BLaER1 treated with 17β-estradiol and CSF1 and Interleukin-3, amounts not matched to agents 10 nM and 100 nM (cell line): Measurements from ENCODE around the gene CTNNA3.

Experiments
- H3K27ac ChIP-seq, 11 experiments: shearing (Covaris generic); formaldehyde crosslinking; 2 replicates each; pipeline ENCODE4 v1.8.1; 2022
- H3K27me3 ChIP-seq, 11 experiments: shearing (Covaris generic); formaldehyde crosslinking; 2 replicates each; pipeline ENCODE4 v1.8.1; 2022
- H3K36me3 ChIP-seq, 11 experiments: shearing (Covaris generic); formaldehyde crosslinking; 2 replicates each; pipeline ENCODE4 v1.8.1; 2022
- H3K4me1 ChIP-seq, 10 experiments: shearing (Covaris generic); formaldehyde crosslinking; 2 replicates each; pipeline ENCODE4 v1.8.1; 2022
- H3K4me2 ChIP-seq, 11 experiments: shearing (Covaris generic); formaldehyde crosslinking; 2 replicates each; pipeline ENCODE4 v1.8.1; 2022
- H3K4me3 ChIP-seq, 10 experiments: shearing (Covaris generic); formaldehyde crosslinking; 2 replicates each; pipeline ENCODE4 v1.8.1; 2022
- H3K9ac ChIP-seq, 11 experiments: shearing (Covaris generic); formaldehyde crosslinking; 2 replicates each; pipeline ENCODE4 v1.8.1; 2022
- H3K9me3 ChIP-seq, 11 experiments: shearing (Covaris generic); formaldehyde crosslinking; replicated peaks in 1 of 11; 2 replicates each; pipeline ENCODE4 v1.8.1; 2022
- H4K20me1 ChIP-seq, 11 experiments: shearing (Covaris generic); formaldehyde crosslinking; 2 replicates each; pipeline ENCODE4 v1.8.1; 2022
- Cebpa-rat ChIP-seq, 11 experiments: shearing (Covaris generic); IDR thresholded peaks; 2 replicates each; pipeline ENCODE4 v1.8.1; 2022

CTNNA3 gene

DNA sequence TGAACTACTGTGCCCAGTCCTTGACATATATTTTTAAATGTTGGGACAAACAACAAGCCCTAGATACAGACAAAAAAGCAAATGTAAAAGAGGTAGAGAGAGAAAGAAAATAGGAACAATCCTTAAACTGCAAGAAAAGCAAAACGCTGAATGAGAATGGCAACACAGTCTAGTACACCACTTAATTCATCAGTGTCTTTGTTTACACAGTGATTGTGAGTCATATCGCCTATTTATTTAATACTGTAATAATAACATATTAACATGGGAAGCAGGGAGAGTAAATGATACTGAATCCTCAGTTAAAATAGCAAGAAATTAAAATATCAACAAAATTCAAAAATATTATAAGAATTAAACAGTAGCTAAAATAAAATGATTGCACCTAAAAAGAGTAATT lies 780.0 kb downstream of the CTNNA3 start:
- no peak overlapping the region for H3K27ac ChIP-seq
- H3K4me1 ChIP-seq = no peaks in the 10 kb centered on the region
- TF ChIP-seq Cebpa-rat (IDR thresholded peaks at IDR 0.05) = no peak
- no peaks in the 10 kb centered on the region for H3K9me3 ChIP-seq
- no peak overlapping the region for H3K4me2 ChIP-seq
- no peaks in the 10 kb centered on the region for H4K20me1 ChIP-seq
- H3K27me3 ChIP-seq = no peaks in the 10 kb centered on the region
- H3K36me3 ChIP-seq = no peaks in the 10 kb centered on the region
- H3K4me3 ChIP-seq = no peak overlapping the region
- no peak overlapping the region for H3K9ac ChIP-seq

DNA sequence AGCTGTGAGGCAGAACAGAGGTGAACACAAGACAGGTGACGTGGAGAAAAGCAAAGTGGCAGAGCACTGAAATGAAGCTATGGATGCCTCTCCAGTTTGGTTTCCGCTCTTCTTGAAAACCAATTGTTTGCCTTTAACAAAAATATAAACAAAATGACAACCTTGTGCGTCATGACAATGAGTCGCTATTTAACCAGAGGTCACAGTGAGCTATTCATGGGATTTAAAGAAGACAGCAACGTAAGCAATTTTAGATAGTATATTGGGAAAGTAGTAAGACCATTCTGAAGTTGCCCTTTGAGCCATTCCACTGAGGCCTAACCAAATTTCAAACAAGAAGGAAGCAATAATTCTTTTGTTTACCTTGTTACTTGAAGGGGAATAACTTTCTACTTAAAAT lies 785.3 kb downstream of the CTNNA3 start:
- TF ChIP-seq Cebpa-rat (IDR thresholded peaks at IDR 0.05) = no peak
- Histone ChIP-seq H3K27ac (no peak overlapping the region), H3K36me3 (no peaks in the 10 kb centered on the region), H4K20me1 (no peaks in the 10 kb centered on the region), H3K4me2 (no peak overlapping the region), H3K4me3 (no peak overlapping the region), H3K9me3 (no peaks in the 10 kb centered on the region), H3K4me1 (no peaks in the 10 kb centered on the region), H3K27me3 (no peaks in the 10 kb centered on the region), H3K9ac (no peak overlapping the region)

GRCh38 chr10:66892871-66893270 lies 803.1 kb downstream of the CTNNA3 start:
- Histone ChIP-seq H4K20me1 (no peaks in the 10 kb centered on the region), H3K4me2 (no peak overlapping the region), H3K9me3 (peaks cover 0 to 3% (median 2%) of the 10 kb centered on the region in 11 experiments; a peak in 8 of 22 replicates), H3K9ac (no peak overlapping the region), H3K27ac (no peak overlapping the region), H3K4me1 (peaks cover 0 to 1% (median 0%) of the 10 kb centered on the region in 10 experiments; a peak in 1 of 20 replicates), H3K4me3 (no peak overlapping the region), H3K27me3 (no peaks in the 10 kb centered on the region), H3K36me3 (no peaks in the 10 kb centered on the region)
- no peak for TF ChIP-seq Cebpa-rat (IDR thresholded peaks at IDR 0.05)

DNA sequence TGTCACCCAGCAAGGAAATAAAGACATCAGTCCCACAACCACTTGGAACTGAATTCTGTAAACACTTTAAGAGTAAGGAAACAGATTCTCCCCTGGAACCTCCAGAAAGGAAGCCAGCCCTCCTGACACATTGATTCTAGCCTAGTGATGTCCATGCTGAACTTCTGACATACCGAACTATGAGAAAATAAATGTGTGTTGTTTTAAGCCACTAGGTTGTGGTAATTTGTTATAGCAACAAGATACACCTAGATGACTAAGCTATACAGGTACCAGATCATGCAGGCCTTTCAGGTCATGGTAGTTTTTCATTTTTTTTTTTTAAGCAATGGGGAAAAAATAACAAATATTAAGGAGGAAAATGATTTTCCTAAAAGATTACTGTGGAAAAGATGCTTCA lies 807.8 kb downstream of the CTNNA3 start:
- peaks cover 0 to 4% (median 0%) of the 10 kb centered on the region in 10 experiments; a peak in 2 of 20 replicates for H3K4me1 ChIP-seq
- no peaks in the 10 kb centered on the region for H3K27me3 ChIP-seq
- TF ChIP-seq Cebpa-rat (IDR thresholded peaks at IDR 0.05) = no peak
- H4K20me1 ChIP-seq = no peaks in the 10 kb centered on the region
- no peak overlapping the region for H3K4me2 ChIP-seq
- H3K9ac ChIP-seq = no peak overlapping the region
- H3K27ac ChIP-seq = no peak overlapping the region
- H3K9me3 ChIP-seq = no peaks in the 10 kb centered on the region
- no peak overlapping the region for H3K4me3 ChIP-seq
- no peaks in the 10 kb centered on the region for H3K36me3 ChIP-seq

DNA sequence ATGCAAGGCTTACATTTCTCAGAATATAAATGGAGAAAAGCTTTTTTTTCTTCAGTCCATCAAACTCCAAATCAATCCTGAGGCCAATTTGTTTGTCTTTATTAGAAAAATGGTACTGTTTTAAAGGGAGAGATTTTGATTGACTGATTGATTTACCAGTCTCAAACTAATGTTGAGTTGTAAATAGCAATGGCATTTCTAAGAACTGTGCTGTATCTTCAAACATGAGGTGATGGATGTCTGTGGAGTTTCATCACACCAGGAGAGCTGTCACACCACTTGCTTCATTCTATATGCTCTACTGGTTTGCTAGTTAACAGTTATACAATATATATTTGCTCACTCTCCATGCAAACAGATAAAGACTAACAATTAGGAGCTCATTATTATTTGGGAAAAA lies 809.1 kb downstream of the CTNNA3 start:
- Histone ChIP-seq H3K4me2 (no peak overlapping the region), H3K4me3 (no peak overlapping the region), H3K9me3 (no peaks in the 10 kb centered on the region), H3K4me1 (peaks cover 0 to 4% (median 0%) of the 10 kb centered on the region in 10 experiments; a peak in 2 of 20 replicates), H3K9ac (no peak overlapping the region), H3K27ac (no peak overlapping the region), H3K27me3 (no peaks in the 10 kb centered on the region), H3K36me3 (no peaks in the 10 kb centered on the region), H4K20me1 (no peaks in the 10 kb centered on the region)
- no peak for TF ChIP-seq Cebpa-rat (IDR thresholded peaks at IDR 0.05)

GRCh38 chr10:66882271-66882670 lies 813.7 kb downstream of the CTNNA3 start:
- Histone ChIP-seq H3K4me1 (no peaks in the 10 kb centered on the region), H3K27me3 (no peaks in the 10 kb centered on the region), H3K9me3 (no peaks in the 10 kb centered on the region), H3K4me3 (no peak overlapping the region), H3K9ac (no peak overlapping the region), H3K36me3 (no peaks in the 10 kb centered on the region), H4K20me1 (no peaks in the 10 kb centered on the region), H3K4me2 (no peak overlapping the region), H3K27ac (no peak overlapping the region)
- TF ChIP-seq Cebpa-rat (IDR thresholded peaks at IDR 0.05) = no peak

DNA sequence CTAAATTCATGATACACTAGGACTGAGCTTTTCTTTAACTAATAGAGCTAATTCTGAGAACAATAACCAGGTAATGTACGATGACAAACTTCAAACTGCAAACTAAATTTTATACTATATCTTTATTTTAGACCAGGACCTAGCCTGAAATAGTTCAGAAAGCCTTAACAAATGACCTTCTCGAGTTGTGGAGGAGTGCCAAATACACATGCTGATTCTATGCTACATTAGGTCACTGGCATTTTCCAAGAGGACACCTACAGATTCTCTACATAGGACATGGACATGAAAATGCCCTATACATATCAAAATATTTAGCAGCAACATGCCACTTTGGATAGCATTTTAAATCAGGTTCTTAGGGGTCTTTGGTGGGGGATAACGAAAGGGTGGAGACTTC lies 814.2 kb downstream of the CTNNA3 start:
- Histone ChIP-seq H3K36me3 (no peaks in the 10 kb centered on the region), H4K20me1 (no peaks in the 10 kb centered on the region), H3K4me1 (no peaks in the 10 kb centered on the region), H3K9me3 (no peaks in the 10 kb centered on the region), H3K9ac (no peak overlapping the region), H3K27ac (no peak overlapping the region), H3K4me2 (no peak overlapping the region), H3K4me3 (no peak overlapping the region), H3K27me3 (no peaks in the 10 kb centered on the region)
- no peak for TF ChIP-seq Cebpa-rat (IDR thresholded peaks at IDR 0.05)

- Histone ChIP-seq H3K4me3 (no peak overlapping the region), H3K27me3 (no peaks in the 10 kb centered on the region), H3K36me3 (no peaks in the 10 kb centered on the region), H3K4me2 (no peak overlapping the region), H3K9ac (no peak overlapping the region), H4K20me1 (no peaks in the 10 kb centered on the region), H3K4me1 (no peaks in the 10 kb centered on the region), H3K27ac (no peak overlapping the region), H3K9me3 (no peaks in the 10 kb centered on the region)
- no peak for TF ChIP-seq Cebpa-rat (IDR thresholded peaks at IDR 0.05)
Observed at GRCh38 chr10:66880826-66881225, 815.2 kb downstream of the CTNNA3 start.

- Histone ChIP-seq H3K4me3 (no peak overlapping the region), H3K9ac (no peak overlapping the region), H3K4me1 (no peaks in the 10 kb centered on the region), H3K4me2 (no peak overlapping the region), H3K27ac (no peak overlapping the region), H3K27me3 (no peaks in the 10 kb centered on the region), H3K36me3 (no peaks in the 10 kb centered on the region), H3K9me3 (no peaks in the 10 kb centered on the region), H4K20me1 (no peaks in the 10 kb centered on the region)
- TF ChIP-seq Cebpa-rat (IDR thresholded peaks at IDR 0.05) = no peak
Observed at GRCh38 chr10:66880292-66880691, 815.7 kb downstream of the CTNNA3 start.

GRCh38 chr10:66877361-66877760 lies 818.6 kb downstream of the CTNNA3 start:
- Histone ChIP-seq H4K20me1 (no peaks in the 10 kb centered on the region), H3K36me3 (no peaks in the 10 kb centered on the region), H3K9me3 (no peaks in the 10 kb centered on the region), H3K4me3 (no peak overlapping the region), H3K27ac (no peak overlapping the region), H3K4me2 (no peak overlapping the region), H3K27me3 (no peaks in the 10 kb centered on the region), H3K4me1 (no peaks in the 10 kb centered on the region), H3K9ac (no peak overlapping the region)
- TF ChIP-seq Cebpa-rat (IDR thresholded peaks at IDR 0.05) = no peak

DNA sequence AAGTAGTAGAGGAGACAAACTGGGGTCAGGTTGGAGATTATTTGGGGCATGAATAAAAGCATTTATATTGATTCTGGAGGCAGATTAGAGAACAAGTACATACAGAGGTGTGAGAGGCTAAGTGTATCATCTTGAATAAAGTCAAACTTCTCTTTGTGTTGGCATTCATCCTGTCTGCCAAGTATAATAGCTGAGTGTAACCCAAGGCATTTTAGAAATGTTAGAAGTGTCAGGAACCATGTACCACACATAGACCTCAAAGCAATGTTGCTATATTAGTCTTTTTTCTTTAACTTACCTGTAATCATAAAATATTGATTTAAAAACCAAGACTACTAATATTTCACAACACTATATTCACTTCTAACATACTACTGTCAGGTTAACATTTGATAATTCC lies 826.4 kb downstream of the CTNNA3 start:
- no peaks in the 10 kb centered on the region for H3K27me3 ChIP-seq
- no peaks in the 10 kb centered on the region for H3K9me3 ChIP-seq
- H3K27ac ChIP-seq = no peak overlapping the region
- H3K4me3 ChIP-seq = no peak overlapping the region
- no peak overlapping the region for H3K4me2 ChIP-seq
- no peaks in the 10 kb centered on the region for H3K4me1 ChIP-seq
- H3K36me3 ChIP-seq = no peaks in the 10 kb centered on the region
- H4K20me1 ChIP-seq = no peaks in the 10 kb centered on the region
- no peak for TF ChIP-seq Cebpa-rat (IDR thresholded peaks at IDR 0.05)
- no peak overlapping the region for H3K9ac ChIP-seq
